ENCODE measurements around the gene NCKAP5L. TPM values are rescaled to one million over a fixed set of nuclear protein-coding genes. Genes with fewer than 3 reads are reported as not detected.

NCKAP5L gene
- total and polyA plus RNA-seq, 9 of the 15 experiments (the other 6 are each of a cell fraction or from before 2014, with no cell fraction given): 0.01 to 14.4 (median 3.7) TPM

DNA sequence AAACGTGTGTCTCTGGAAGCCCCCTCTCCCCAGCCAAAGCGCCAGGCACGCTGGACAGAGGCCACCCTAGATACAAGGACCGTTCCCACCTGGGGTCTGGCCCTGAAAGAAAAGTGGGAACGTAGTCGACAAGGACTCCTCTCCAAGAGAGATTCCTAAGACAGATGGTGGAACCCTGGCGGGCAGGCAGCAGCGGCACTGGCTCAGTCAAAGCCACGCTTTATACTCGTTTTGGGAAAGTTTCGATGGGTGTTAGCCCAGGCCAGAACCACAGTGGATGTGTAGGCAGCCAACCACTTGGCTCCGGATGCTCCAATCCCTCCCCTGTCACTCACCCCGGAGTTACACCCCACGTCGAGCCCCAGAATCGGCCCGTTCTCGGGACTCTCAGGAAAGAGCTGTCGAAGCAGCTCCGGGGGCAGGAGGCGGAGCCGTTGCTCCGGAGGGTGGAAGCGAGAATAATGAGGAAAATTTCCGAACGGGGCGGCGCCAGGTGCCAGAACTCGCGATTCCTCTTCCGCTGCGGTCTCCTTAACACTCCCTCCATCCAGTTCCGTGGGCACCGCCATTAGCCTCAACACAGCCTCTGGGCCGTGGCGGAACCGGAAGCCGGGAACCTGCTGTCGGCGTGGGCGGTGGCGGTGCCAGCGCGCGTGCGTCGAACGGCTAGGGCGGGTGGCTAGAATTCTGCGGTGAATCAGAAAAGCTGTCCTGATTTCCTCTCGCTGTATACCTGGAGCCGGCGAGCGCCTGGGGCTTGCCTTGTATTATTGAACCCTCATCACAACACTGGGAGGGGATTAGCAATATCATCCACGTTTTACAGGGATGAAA lies 14.5 kb upstream of the NCKAP5L start, which contains the start of gene BCDIN3D (continued):
- TF ChIP-seq SMAD3 (CRISPR knock-in tag; conservative IDR thresholded peaks at IDR 0.05) (0 out of 2 replicates have a peak, but pooled peaks have one; percentile 31), MYC (IDR thresholded peaks at IDR 0.05; ENCODE audit: low read depth, low read length) (peak; percentile 71), MYC (CRISPR knock-in tag; IDR thresholded peaks at IDR 0.05; ENCODE audit: borderline replicate concordance, low read depth) (no peak), CHD4 (IDR thresholded peaks at IDR 0.05; ENCODE audit: insufficient read depth, insufficient replicate concordance, low read depth, low read length, poor library complexity, severe bottlenecking) (no peak), KDM5B (IDR thresholded peaks at IDR 0.05; ENCODE audit: insufficient replicate concordance, low read depth, low read length) (peak; percentile 84), EWSR1 (IDR thresholded peaks at IDR 0.05; ENCODE audit: borderline replicate concordance, low read depth, partially characterized antibody) (no peak), HMGXB4 (CRISPR knock-in tag; IDR thresholded peaks at IDR 0.05) (peak; percentile 61; the same call in 1 of the 2 replicates), TFE3 (CRISPR knock-in tag; IDR thresholded peaks at IDR 0.05) (0 out of 2 replicates have a peak, but pooled peaks have one; percentile 0), POLR2G (IDR thresholded peaks at IDR 0.05; ENCODE audit: low read depth, low read length) (peak; percentile 98), GABPA (tag; conservative IDR thresholded peaks at IDR 0.05; ENCODE audit: low read depth) (peak; percentile 95), TARDBP (IDR thresholded peaks at IDR 0.05) (no peak), JUNB (CRISPR knock-in tag; conservative IDR thresholded peaks at IDR 0.05) (no peak)
- TF ChIP-seq, protein P1, sequence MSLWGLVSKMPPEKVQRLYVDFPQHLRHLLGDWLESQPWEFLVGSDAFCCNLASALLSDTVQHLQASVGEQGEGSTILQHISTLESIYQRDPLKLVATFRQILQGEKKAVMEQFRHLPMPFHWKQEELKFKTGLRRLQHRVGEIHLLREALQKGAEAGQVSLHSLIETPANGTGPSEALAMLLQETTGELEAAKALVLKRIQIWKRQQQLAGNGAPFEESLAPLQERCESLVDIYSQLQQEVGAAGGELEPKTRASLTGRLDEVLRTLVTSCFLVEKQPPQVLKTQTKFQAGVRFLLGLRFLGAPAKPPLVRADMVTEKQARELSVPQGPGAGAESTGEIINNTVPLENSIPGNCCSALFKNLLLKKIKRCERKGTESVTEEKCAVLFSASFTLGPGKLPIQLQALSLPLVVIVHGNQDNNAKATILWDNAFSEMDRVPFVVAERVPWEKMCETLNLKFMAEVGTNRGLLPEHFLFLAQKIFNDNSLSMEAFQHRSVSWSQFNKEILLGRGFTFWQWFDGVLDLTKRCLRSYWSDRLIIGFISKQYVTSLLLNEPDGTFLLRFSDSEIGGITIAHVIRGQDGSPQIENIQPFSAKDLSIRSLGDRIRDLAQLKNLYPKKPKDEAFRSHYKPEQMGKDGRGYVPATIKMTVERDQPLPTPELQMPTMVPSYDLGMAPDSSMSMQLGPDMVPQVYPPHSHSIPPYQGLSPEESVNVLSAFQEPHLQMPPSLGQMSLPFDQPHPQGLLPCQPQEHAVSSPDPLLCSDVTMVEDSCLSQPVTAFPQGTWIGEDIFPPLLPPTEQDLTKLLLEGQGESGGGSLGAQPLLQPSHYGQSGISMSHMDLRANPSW (CRISPR knock-in tag; IDR thresholded peaks at IDR 0.05): peak; percentile 88; the same call in 1 of the 2 replicates
- TF ChIP-seq, protein P2, sequence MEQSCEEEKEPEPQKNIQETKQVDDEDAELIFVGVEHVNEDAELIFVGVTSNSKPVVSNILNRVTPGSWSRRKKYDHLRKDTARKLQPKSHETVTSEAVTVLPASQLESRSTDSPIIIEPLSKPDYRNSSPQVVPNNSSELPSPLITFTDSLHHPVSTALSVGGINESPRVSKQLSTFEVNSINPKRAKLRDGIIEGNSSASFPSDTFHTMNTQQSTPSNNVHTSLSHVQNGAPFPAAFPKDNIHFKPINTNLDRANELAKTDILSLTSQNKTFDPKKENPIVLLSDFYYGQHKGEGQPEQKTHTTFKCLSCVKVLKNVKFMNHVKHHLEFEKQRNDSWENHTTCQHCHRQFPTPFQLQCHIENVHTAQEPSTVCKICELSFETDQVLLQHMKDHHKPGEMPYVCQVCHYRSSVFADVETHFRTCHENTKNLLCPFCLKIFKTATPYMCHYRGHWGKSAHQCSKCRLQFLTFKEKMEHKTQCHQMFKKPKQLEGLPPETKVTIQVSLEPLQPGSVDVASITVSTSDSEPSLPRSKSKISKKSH (CRISPR knock-in tag; IDR thresholded peaks at IDR 0.05): no peak
- TF ChIP-seq, protein P3, sequence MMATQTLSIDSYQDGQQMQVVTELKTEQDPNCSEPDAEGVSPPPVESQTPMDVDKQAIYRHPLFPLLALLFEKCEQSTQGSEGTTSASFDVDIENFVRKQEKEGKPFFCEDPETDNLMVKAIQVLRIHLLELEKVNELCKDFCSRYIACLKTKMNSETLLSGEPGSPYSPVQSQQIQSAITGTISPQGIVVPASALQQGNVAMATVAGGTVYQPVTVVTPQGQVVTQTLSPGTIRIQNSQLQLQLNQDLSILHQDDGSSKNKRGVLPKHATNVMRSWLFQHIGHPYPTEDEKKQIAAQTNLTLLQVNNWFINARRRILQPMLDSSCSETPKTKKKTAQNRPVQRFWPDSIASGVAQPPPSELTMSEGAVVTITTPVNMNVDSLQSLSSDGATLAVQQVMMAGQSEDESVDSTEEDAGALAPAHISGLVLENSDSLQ (IDR thresholded peaks at IDR 0.05): peak; percentile 97

All from K562 (cell line).